H9 (cell line): ENCODE results near the gene RNF167. TPM values are rescaled to one million over a fixed set of nuclear protein-coding genes. Genes with fewer than 3 reads are reported as not detected.

ENCODE experiments used
- DNase-seq: peaks from one replicate; pipeline ENCODE4 v3.0.0-alpha.2; 2017
- H2AFZ ChIP-seq: one replicate; pipeline ENCODE4 v1.6.1; 2013; ENCODE audit warnings: mild to moderate bottlenecking, low read length, control low read depth, moderate library complexity
- H2AK5ac ChIP-seq: 2 replicates; pipeline ENCODE4 v1.6.1; 2013; ENCODE audit warnings: low read length, control low read depth, mixed read lengths; ENCODE audit not compliant: insufficient read length
- H2BK120ac ChIP-seq: one replicate; pipeline ENCODE4 v1.6.1; 2013; ENCODE audit warnings: low read depth, mild to moderate bottlenecking, low read length, control low read depth, inconsistent platforms; ENCODE audit not compliant: poor library complexity, severe bottlenecking
- H2BK12ac ChIP-seq: 2 replicates; pipeline ENCODE4 v1.6.1; 2013; ENCODE audit warnings: low read length, control low read depth, mixed read lengths, low read depth; ENCODE audit not compliant: insufficient read length
- H2BK15ac ChIP-seq: 2 replicates; pipeline ENCODE4 v1.6.1; 2013; ENCODE audit warnings: low read depth, low read length, control low read depth
- H2BK20ac ChIP-seq: one replicate; pipeline ENCODE4 v1.6.1; 2013; ENCODE audit warnings: low read depth, mild to moderate bottlenecking, low read length, control low read depth, inconsistent platforms; ENCODE audit not compliant: poor library complexity, severe bottlenecking
- H2BK5ac ChIP-seq: 2 replicates; pipeline ENCODE4 v1.6.1; 2013; ENCODE audit warnings: low read length, control low read depth, mixed read lengths; ENCODE audit not compliant: insufficient read length
- H3K14ac ChIP-seq: 2 replicates; pipeline ENCODE4 v1.6.1; 2013; ENCODE audit warnings: low read length, control low read depth; ENCODE audit not compliant: insufficient read depth
- H3K18ac ChIP-seq: 2 replicates; pipeline ENCODE4 v1.6.1; 2013; ENCODE audit warnings: low read depth, mild to moderate bottlenecking, mixed read lengths, low read length, control low read depth; ENCODE audit not compliant: insufficient read length
- H3K23ac ChIP-seq: 2 replicates; pipeline ENCODE4 v1.6.1; 2013; ENCODE audit warnings: low read length, control low read depth, mixed read lengths, low read depth; ENCODE audit not compliant: insufficient read length
- H3K23me2 ChIP-seq: 2 replicates; pipeline ENCODE4 v1.6.1; 2013; ENCODE audit warnings: low read depth, mild to moderate bottlenecking, mixed read lengths, low read length, control low read depth; ENCODE audit not compliant: insufficient read length, poor library complexity, severe bottlenecking
- H3K27ac ChIP-seq: 2 replicates; pipeline ENCODE4 v1.5.1; 2013; ENCODE audit warnings: low read length, control low read depth, mixed read lengths, low read depth; ENCODE audit not compliant: insufficient read length
- H3K27me3 ChIP-seq: 2 replicates; pipeline ENCODE4 v1.6.1; 2013; ENCODE audit warnings: low read length, control low read depth, inconsistent platforms; ENCODE audit not compliant: insufficient read depth
- H3K4ac ChIP-seq: 2 replicates; pipeline ENCODE4 v1.6.1; 2013; ENCODE audit warnings: low read depth, mild to moderate bottlenecking, control low read depth, inconsistent platforms, low read length, moderate library complexity
- H3K4me1 ChIP-seq: 2 replicates; pipeline ENCODE4 v1.6.1; 2013; ENCODE audit warnings: low read length, control low read depth, inconsistent platforms; ENCODE audit not compliant: insufficient read depth
- H3K4me2 ChIP-seq: 2 replicates; pipeline ENCODE4 v1.6.1; 2013; ENCODE audit warnings: low read length, control low read depth, mixed read lengths; ENCODE audit not compliant: insufficient read length, insufficient read depth
- H3K56ac ChIP-seq: 2 replicates; pipeline ENCODE4 v1.6.1; 2013; ENCODE audit warnings: low read depth, mild to moderate bottlenecking, mixed read lengths, low read length, control low read depth; ENCODE audit not compliant: insufficient read length
- H3K79me1 ChIP-seq: 2 replicates; pipeline ENCODE4 v1.6.1; 2013; ENCODE audit warnings: low read depth, mild to moderate bottlenecking, moderate library complexity, low read length, control low read depth, inconsistent platforms; ENCODE audit not compliant: insufficient read depth, poor library complexity, severe bottlenecking
- H3K79me2 ChIP-seq: 2 replicates; pipeline ENCODE4 v1.6.1; 2013; ENCODE audit warnings: low read length, control low read depth, inconsistent platforms; ENCODE audit not compliant: insufficient read depth
- H3K9ac ChIP-seq: 2 replicates; pipeline ENCODE4 v1.6.1; 2013; ENCODE audit warnings: low read length, control low read depth, mixed read lengths; ENCODE audit not compliant: insufficient read length; ENCODE audit errors: extremely low read depth
- H3K9me3 ChIP-seq: one replicate; pipeline ENCODE4 v1.6.1; 2013; ENCODE audit warnings: low read depth, low read length, inconsistent platforms; ENCODE audit not compliant: control insufficient read depth
- H3T11ph ChIP-seq: one replicate; pipeline ENCODE4 v1.6.1; 2013; ENCODE audit warnings: mild to moderate bottlenecking, low read length, control low read depth, inconsistent platforms
- H4K20me1 ChIP-seq: one replicate; pipeline ENCODE4 v1.6.1; 2013; ENCODE audit not compliant: control insufficient read depth, insufficient read length, insufficient read depth
- H4K5ac ChIP-seq: 2 replicates; pipeline ENCODE4 v1.6.1; 2013; ENCODE audit warnings: low read depth, mild to moderate bottlenecking, mixed read lengths, low read length, control low read depth; ENCODE audit not compliant: insufficient read length
- H4K8ac ChIP-seq: replicated peaks from 2 replicates; pipeline ENCODE4 v1.6.1; 2013; ENCODE audit warnings: low read length, control low read depth, mixed read lengths, low read depth; ENCODE audit not compliant: insufficient read length
- H4K91ac ChIP-seq: 2 replicates; pipeline ENCODE4 v1.6.1; 2013; ENCODE audit warnings: low read depth, mild to moderate bottlenecking, moderate library complexity, mixed read lengths, low read length, control low read depth; ENCODE audit not compliant: insufficient read length
- H3K27ac Mint-ChIP-seq, 3 experiments: 2 replicates in 2 of 3; 3 replicates in 1 of 3; pipeline ENCODE4 v1.8.0; 2020 to 2021; ENCODE audit warnings: mixed read lengths in 3 of 3, mild to moderate bottlenecking in 1 of 3, moderate library complexity in 1 of 3
- H3K27me3 Mint-ChIP-seq: 2 replicates; pipeline ENCODE4 v1.8.0; 2021; ENCODE audit warnings: low read depth, mild to moderate bottlenecking, moderate library complexity, mixed read lengths
- H3K36me3 Mint-ChIP-seq, 3 experiments: 2 replicates in 2 of 3; 3 replicates in 1 of 3; pipeline ENCODE4 v1.8.0; 2020 to 2021; ENCODE audit warnings: low read depth in 3 of 3, mixed read lengths in 3 of 3; ENCODE audit not compliant: insufficient read depth in 1 of 3
- H3K4me1 Mint-ChIP-seq, 2 experiments: 2 replicates each; pipeline ENCODE4 v1.8.0; 2020; ENCODE audit warnings: mixed read lengths in 2 of 2
- H3K4me3 Mint-ChIP-seq, 2 experiments: 2 replicates in 1 of 2; 3 replicates in 1 of 2; pipeline ENCODE4 v1.8.0; 2020 to 2021; ENCODE audit warnings: mild to moderate bottlenecking in 2 of 2, mixed read lengths in 2 of 2, moderate library complexity in 1 of 2
- H3K9me3 Mint-ChIP-seq, 2 experiments: 2 replicates in 1 of 2; 3 replicates in 1 of 2; pipeline ENCODE4 v1.8.0; 2020; ENCODE audit warnings: mild to moderate bottlenecking in 2 of 2, mixed read lengths in 2 of 2, moderate library complexity in 1 of 2
- WGBS: extraction: QIAGEN DNeasy Blood & Tissue Kit; methylation state at CpG from one replicate; pipeline ENCODE4 v1.1.7; 2013; ENCODE audit warnings: missing lambda C conversion rate, low lambda C conversion rate, mixed read lengths; ENCODE audit not compliant: insufficient read length; ENCODE audit errors: extremely low coverage; 5-methylcytosine and 5-hydroxymethylcytosine counted together
- total RNA-seq: library from RNA; stranded (reverse); gene quantifications from 2 replicates; pipeline ENCODE4 v1.2.1, GENCODE V29; 2021
- TF ChIP-seq, protein P1 (sequence below): fragments of 200-600 bp; sonication (generic); conservative IDR thresholded peaks from 3 replicates; pipeline ENCODE4 v1.8.0; 2021; ENCODE audit warnings: antibody characterized with exemption, mild to moderate bottlenecking

The RNF167 gene
- total RNA-seq, 1 experiment from 2014 or later: 134 TPM

DNA sequence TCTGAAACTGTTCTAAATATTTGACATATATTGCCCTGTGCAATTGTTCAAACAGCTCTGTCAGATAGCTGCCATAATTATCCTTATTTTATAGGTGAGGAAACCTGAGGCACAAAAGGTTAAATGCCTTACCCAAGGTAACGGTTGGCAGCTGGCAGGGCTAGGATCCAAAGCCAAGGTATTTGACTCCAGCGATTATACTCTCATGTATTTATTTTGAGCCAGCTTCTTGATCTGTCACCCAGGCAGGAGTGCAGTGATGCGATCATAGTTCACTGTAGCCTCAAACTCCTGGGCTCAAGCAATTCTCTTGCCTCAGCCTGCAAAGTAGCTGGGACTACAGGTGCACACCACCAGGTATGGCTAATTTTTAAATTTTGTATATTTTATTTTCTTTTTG is 18.0 kb downstream of the RNF167 start:
- Histone ChIP-seq H3K56ac (no peak overlapping the region), H2AFZ (no peak overlapping the region), H4K91ac (no peak overlapping the region), H3T11ph (no peak overlapping the region), H2BK120ac (no peak overlapping the region), H2BK12ac (no peak overlapping the region), H3K4me1 (peaks cover 3% of the 10 kb centered on the region; the same call in 1 of the 2 replicates), H3K14ac (no peak overlapping the region), H4K5ac (no peak overlapping the region), H4K8ac (no peak overlapping the region), H2BK15ac (no peak overlapping the region), H3K79me2 (no peaks in the 10 kb centered on the region; the same call in 1 of the 2 replicates), H3K9ac (no peak overlapping the region), H2BK20ac (no peak overlapping the region), H3K4me2 (no peak overlapping the region), H2AK5ac (no peak overlapping the region), H3K79me1 (no peaks in the 10 kb centered on the region), H3K4ac (no peak overlapping the region), H4K20me1 (no peaks in the 10 kb centered on the region), H3K27me3 (no peaks in the 10 kb centered on the region), H3K23me2 (no peaks in the 10 kb centered on the region), H3K23ac (no peak overlapping the region), H3K27ac (no peak overlapping the region), H3K18ac (no peak overlapping the region), H3K9me3 (no peaks in the 10 kb centered on the region), H2BK5ac (no peak overlapping the region)
- H3K9me3 Mint-ChIP-seq: peaks cover 0 to under 1% of the 10 kb centered on the region in 2 experiments; a peak in 1 of 5 replicates
- H3K27me3 Mint-ChIP-seq: no peaks in the 10 kb centered on the region; the same call in 1 of the 2 replicates
- H3K4me3 Mint-ChIP-seq: no peak overlapping the region
- H3K36me3 Mint-ChIP-seq: peaks cover 10 to 28% (median 26%) of the 10 kb centered on the region in 3 experiments; a peak in 6 of 7 replicates
- H3K4me1 Mint-ChIP-seq: peaks cover 23 to 24% of the 10 kb centered on the region in 2 experiments
- WGBS: no CpG with 5 or more reads among the region's 3 CpGs
- TF ChIP-seq, protein P1, sequence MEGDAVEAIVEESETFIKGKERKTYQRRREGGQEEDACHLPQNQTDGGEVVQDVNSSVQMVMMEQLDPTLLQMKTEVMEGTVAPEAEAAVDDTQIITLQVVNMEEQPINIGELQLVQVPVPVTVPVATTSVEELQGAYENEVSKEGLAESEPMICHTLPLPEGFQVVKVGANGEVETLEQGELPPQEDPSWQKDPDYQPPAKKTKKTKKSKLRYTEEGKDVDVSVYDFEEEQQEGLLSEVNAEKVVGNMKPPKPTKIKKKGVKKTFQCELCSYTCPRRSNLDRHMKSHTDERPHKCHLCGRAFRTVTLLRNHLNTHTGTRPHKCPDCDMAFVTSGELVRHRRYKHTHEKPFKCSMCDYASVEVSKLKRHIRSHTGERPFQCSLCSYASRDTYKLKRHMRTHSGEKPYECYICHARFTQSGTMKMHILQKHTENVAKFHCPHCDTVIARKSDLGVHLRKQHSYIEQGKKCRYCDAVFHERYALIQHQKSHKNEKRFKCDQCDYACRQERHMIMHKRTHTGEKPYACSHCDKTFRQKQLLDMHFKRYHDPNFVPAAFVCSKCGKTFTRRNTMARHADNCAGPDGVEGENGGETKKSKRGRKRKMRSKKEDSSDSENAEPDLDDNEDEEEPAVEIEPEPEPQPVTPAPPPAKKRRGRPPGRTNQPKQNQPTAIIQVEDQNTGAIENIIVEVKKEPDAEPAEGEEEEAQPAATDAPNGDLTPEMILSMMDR: no peak
- DNase-seq: no peak
- H3K27ac Mint-ChIP-seq: no peak overlapping the region
